Measurements from ENCODE around the gene EML1. TPM values are rescaled to one million over a fixed set of nuclear protein-coding genes. Genes with fewer than 3 reads are reported as not detected.

Gene EML1
- total and polyA plus RNA-seq, 2 of the 13 experiments (the other 11 are each of a cell fraction or from before 2014, with no cell fraction given): 0.59 to 1.7 TPM

GRCh38 chr14:99842141-99842540 lies 48.9 kb downstream of the EML1 start (continued):
- TF ChIP-seq HHEX (CRISPR knock-in tag; IDR thresholded peaks at IDR 0.05): no peak
- no peak for TF ChIP-seq MXD3 (CRISPR knock-in tag; IDR thresholded peaks at IDR 0.05)
- TF ChIP-seq ZNF274 (CRISPR knock-in tag; IDR thresholded peaks at IDR 0.05): no peak
- TF ChIP-seq, protein P1, sequence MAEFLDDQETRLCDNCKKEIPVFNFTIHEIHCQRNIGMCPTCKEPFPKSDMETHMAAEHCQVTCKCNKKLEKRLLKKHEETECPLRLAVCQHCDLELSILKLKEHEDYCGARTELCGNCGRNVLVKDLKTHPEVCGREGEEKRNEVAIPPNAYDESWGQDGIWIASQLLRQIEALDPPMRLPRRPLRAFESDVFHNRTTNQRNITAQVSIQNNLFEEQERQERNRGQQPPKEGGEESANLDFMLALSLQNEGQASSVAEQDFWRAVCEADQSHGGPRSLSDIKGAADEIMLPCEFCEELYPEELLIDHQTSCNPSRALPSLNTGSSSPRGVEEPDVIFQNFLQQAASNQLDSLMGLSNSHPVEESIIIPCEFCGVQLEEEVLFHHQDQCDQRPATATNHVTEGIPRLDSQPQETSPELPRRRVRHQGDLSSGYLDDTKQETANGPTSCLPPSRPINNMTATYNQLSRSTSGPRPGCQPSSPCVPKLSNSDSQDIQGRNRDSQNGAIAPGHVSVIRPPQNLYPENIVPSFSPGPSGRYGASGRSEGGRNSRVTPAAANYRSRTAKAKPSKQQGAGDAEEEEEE (CRISPR knock-in tag; IDR thresholded peaks at IDR 0.05; ENCODE audit: borderline replicate concordance): no peak
- TF ChIP-seq ZNF816 (CRISPR knock-in tag; IDR thresholded peaks at IDR 0.05; ENCODE audit: borderline replicate concordance): no peak
- TF ChIP-seq ZNF34 (CRISPR knock-in tag; IDR thresholded peaks at IDR 0.05; ENCODE audit: borderline replicate concordance): no peak
- no peak for TF ChIP-seq ZNF142 (CRISPR knock-in tag; IDR thresholded peaks at IDR 0.05)
- TF ChIP-seq, protein P2, sequence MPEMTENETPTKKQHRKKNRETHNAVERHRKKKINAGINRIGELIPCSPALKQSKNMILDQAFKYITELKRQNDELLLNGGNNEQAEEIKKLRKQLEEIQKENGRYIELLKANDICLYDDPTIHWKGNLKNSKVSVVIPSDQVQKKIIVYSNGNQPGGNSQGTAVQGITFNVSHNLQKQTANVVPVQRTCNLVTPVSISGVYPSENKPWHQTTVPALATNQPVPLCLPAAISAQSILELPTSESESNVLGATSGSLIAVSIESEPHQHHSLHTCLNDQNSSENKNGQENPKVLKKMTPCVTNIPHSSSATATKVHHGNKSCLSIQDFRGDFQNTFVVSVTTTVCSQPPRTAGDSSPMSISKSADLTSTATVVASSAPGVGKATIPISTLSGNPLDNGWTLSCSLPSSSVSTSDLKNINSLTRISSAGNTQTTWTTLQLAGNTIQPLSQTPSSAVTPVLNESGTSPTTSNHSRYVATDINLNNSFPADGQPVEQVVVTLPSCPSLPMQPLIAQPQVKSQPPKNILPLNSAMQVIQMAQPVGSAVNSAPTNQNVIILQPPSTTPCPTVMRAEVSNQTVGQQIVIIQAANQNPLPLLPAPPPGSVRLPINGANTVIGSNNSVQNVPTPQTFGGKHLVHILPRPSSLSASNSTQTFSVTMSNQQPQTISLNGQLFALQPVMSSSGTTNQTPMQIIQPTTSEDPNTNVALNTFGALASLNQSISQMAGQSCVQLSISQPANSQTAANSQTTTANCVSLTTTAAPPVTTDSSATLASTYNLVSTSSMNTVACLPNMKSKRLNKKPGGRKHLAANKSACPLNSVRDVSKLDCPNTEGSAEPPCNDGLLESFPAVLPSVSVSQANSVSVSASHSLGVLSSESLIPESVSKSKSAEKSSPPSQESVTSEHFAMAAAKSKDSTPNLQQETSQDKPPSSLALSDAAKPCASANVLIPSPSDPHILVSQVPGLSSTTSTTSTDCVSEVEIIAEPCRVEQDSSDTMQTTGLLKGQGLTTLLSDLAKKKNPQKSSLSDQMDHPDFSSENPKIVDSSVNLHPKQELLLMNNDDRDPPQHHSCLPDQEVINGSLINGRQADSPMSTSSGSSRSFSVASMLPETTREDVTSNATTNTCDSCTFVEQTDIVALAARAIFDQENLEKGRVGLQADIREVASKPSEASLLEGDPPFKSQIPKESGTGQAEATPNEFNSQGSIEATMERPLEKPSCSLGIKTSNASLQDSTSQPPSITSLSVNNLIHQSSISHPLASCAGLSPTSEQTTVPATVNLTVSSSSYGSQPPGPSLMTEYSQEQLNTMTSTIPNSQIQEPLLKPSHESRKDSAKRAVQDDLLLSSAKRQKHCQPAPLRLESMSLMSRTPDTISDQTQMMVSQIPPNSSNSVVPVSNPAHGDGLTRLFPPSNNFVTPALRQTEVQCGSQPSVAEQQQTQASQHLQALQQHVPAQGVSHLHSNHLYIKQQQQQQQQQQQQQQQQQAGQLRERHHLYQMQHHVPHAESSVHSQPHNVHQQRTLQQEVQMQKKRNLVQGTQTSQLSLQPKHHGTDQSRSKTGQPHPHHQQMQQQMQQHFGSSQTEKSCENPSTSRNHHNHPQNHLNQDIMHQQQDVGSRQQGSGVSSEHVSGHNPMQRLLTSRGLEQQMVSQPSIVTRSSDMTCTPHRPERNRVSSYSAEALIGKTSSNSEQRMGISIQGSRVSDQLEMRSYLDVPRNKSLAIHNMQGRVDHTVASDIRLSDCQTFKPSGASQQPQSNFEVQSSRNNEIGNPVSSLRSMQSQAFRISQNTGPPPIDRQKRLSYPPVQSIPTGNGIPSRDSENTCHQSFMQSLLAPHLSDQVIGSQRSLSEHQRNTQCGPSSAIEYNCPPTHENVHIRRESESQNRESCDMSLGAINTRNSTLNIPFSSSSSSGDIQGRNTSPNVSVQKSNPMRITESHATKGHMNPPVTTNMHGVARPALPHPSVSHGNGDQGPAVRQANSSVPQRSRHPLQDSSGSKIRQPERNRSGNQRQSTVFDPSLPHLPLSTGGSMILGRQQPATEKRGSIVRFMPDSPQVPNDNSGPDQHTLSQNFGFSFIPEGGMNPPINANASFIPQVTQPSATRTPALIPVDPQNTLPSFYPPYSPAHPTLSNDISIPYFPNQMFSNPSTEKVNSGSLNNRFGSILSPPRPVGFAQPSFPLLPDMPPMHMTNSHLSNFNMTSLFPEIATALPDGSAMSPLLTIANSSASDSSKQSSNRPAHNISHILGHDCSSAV (CRISPR knock-in tag; IDR thresholded peaks at IDR 0.05; ENCODE audit: borderline replicate concordance): no peak
- TF ChIP-seq RBM39 (IDR thresholded peaks at IDR 0.05; ENCODE audit: low read depth, low read length, poor library complexity, severe bottlenecking): no peak
- TF ChIP-seq SRY (CRISPR knock-in tag; IDR thresholded peaks at IDR 0.05): no peak
